CD4-positive, alpha-beta T cell treated with Interleukin-10 for 1 hour (primary cell): ENCODE data around the gene FBXO8.

Experiments
- DNase-seq: peaks from one replicate; pipeline ENCODE4 v3.0.0-alpha.2; 2020

Gene FBXO8

GRCh38 chr4:174204164-174204831 lies 79.2 kb downstream of the FBXO8 start:
- no peak for DNase-seq

DNA sequence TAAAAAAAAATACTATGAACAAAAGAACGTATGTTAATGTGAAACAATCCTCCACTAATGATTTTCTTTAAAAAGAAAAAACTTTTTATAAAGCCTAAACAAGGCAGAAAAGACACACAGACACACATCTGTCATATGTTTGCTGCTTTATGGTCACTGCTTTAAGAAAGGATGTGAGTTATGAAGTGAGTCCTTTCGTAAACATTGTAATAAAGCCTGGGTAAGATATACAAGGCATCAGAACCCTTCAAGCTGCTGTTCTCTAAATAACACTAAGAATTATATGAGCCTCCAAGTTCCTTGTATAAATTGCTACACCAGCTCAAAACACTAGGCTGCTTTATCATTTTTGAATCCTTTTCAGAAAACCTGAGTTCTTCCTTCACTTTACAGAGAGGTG lies 81.6 kb downstream of the FBXO8 start:
- DNase-seq: no peak

GRCh38 chr4:174199735-174200134 lies 83.7 kb downstream of the FBXO8 start:
- DNase-seq: no peak

- DNase-seq: no peak
These were observed 84.6 kb downstream of the FBXO8 start for GRCh38 chr4:174198828-174199227.

DNA sequence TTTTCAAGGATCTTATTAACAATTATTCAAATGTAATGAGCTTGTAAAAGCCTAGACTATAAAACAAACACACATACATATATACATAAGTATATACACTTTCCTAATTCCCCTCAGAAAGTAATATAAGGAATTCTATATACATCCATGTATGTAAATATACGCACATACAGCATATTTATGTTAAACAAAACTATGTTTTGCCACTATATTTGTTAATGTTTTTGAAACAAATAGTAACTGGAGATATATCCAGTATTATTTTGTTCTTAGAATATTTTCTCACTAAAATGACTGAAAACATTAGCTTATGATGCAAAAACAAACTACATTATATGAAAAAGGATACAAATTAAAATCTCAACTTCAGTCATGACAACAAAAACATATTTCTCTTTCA lies 85.1 kb downstream of the FBXO8 start:
- no peak for DNase-seq

- DNase-seq: no peak
These were observed 89.8 kb downstream of the FBXO8 start for GRCh38 chr4:174193438-174194374.

GRCh38 chr4:174192943-174193342 lies 90.5 kb downstream of the FBXO8 start:
- DNase-seq: no peak

GRCh38 chr4:174190832-174191500 lies 92.5 kb downstream of the FBXO8 start:
- no peak for DNase-seq

GRCh38 chr4:174189392-174190015 lies 94.0 kb downstream of the FBXO8 start:
- no peak for DNase-seq
